Measurements from ENCODE around the gene CCND3. TPM values are rescaled to one million over a fixed set of nuclear protein-coding genes. Genes with fewer than 3 reads are reported as not detected.

The CCND3 gene
- total and polyA plus RNA-seq, 2 experiments from 2014 or later: 19.7 to 30.9 TPM

DNA sequence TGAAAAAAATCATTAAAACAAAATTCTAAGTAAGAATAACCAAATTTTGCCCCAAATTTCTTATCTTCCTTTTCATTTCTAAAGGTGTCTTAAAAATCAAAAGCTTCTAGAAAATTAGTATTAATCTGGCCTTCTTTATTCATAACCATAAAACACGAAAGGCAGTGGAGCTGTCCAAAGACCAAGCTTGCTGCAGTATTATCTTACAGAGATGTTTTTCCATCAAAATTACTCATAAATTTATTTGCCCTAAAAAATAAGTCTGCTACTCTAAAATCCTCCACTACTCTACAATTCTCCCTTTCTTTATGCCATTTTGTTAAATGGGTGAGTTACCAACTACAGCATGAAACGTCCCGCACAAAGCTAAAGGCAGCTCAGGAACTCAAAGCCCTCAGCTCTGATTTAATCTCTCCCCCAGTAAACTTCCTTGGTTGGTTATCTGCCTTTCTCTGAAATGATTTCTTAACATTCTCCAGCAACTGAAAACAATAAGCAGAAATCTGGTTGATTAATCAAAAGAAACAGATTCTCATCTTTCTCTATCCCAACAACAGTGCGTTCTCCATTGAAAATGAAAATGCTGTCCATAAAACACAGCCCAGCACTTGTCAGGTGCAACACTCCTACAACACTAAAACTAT is 48.6 kb downstream of the CCND3 start (continued):
- TF ChIP-seq, protein P1, sequence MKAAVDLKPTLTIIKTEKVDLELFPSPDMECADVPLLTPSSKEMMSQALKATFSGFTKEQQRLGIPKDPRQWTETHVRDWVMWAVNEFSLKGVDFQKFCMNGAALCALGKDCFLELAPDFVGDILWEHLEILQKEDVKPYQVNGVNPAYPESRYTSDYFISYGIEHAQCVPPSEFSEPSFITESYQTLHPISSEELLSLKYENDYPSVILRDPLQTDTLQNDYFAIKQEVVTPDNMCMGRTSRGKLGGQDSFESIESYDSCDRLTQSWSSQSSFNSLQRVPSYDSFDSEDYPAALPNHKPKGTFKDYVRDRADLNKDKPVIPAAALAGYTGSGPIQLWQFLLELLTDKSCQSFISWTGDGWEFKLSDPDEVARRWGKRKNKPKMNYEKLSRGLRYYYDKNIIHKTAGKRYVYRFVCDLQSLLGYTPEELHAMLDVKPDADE (IDR thresholded peaks at IDR 0.05): no peak

DNA sequence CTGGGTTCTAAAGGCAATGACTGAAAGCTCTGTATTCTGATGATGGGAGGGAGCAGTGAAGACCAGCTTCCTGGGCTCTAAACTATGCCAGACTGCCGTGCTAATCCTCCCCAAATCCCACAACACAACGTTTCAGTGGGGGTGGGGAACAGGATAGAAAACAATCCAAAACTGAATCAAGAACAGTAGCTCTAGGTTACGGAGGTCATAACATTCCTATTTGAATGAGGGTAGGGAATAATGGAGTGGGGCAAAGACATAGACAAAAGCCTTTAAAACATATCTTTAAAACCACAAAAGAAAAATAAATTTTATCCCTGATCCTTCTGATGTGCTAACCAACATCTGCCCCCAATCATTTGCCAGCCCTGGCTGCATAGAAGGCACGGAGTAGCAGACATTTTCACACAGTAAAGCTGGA is 54.3 kb downstream of the CCND3 start:
- Histone ChIP-seq H3K27me3 (ENCODE audit: insufficient read depth) (no peaks in the 10 kb centered on the region), H3K4me3 (no peak overlapping the region), H3K4me1 (ENCODE audit: insufficient read depth) (peaks cover 12% of the 10 kb centered on the region), H2AFZ (no peak overlapping the region), H4K20me1 (replicated peaks; ENCODE audit: insufficient read depth) (no peaks in the 10 kb centered on the region; the same call in 1 of the 2 replicates), H3K79me2 (replicated peaks; ENCODE audit: insufficient read depth) (peaks cover 53% of the 10 kb centered on the region), H3F3A (replicated peaks; ENCODE audit: low read depth) (no peaks in the 10 kb centered on the region), H3K27ac (ENCODE audit: low read depth) (peak overlapping the region; percentile 18; the same call in 1 of the 2 replicates), H3K4me2 (peak overlapping the region; percentile 22; the same call in 1 of the 2 replicates), H3K9me2 (ENCODE audit: insufficient read depth) (no peaks in the 10 kb centered on the region), H3K36me3 (ENCODE audit: insufficient read depth) (no peaks in the 10 kb centered on the region)
- no peaks in the 10 kb centered on the region for H3K9me3 Mint-ChIP-seq
- no peak for TF ChIP-seq ZNF331 (CRISPR knock-in tag; IDR thresholded peaks at IDR 0.05; ENCODE audit: low read depth)
- TF ChIP-seq EZH2phosphoT487 (IDR thresholded peaks at IDR 0.05; ENCODE audit: unreplicated experiment): no peak
- TF ChIP-seq, protein P2, sequence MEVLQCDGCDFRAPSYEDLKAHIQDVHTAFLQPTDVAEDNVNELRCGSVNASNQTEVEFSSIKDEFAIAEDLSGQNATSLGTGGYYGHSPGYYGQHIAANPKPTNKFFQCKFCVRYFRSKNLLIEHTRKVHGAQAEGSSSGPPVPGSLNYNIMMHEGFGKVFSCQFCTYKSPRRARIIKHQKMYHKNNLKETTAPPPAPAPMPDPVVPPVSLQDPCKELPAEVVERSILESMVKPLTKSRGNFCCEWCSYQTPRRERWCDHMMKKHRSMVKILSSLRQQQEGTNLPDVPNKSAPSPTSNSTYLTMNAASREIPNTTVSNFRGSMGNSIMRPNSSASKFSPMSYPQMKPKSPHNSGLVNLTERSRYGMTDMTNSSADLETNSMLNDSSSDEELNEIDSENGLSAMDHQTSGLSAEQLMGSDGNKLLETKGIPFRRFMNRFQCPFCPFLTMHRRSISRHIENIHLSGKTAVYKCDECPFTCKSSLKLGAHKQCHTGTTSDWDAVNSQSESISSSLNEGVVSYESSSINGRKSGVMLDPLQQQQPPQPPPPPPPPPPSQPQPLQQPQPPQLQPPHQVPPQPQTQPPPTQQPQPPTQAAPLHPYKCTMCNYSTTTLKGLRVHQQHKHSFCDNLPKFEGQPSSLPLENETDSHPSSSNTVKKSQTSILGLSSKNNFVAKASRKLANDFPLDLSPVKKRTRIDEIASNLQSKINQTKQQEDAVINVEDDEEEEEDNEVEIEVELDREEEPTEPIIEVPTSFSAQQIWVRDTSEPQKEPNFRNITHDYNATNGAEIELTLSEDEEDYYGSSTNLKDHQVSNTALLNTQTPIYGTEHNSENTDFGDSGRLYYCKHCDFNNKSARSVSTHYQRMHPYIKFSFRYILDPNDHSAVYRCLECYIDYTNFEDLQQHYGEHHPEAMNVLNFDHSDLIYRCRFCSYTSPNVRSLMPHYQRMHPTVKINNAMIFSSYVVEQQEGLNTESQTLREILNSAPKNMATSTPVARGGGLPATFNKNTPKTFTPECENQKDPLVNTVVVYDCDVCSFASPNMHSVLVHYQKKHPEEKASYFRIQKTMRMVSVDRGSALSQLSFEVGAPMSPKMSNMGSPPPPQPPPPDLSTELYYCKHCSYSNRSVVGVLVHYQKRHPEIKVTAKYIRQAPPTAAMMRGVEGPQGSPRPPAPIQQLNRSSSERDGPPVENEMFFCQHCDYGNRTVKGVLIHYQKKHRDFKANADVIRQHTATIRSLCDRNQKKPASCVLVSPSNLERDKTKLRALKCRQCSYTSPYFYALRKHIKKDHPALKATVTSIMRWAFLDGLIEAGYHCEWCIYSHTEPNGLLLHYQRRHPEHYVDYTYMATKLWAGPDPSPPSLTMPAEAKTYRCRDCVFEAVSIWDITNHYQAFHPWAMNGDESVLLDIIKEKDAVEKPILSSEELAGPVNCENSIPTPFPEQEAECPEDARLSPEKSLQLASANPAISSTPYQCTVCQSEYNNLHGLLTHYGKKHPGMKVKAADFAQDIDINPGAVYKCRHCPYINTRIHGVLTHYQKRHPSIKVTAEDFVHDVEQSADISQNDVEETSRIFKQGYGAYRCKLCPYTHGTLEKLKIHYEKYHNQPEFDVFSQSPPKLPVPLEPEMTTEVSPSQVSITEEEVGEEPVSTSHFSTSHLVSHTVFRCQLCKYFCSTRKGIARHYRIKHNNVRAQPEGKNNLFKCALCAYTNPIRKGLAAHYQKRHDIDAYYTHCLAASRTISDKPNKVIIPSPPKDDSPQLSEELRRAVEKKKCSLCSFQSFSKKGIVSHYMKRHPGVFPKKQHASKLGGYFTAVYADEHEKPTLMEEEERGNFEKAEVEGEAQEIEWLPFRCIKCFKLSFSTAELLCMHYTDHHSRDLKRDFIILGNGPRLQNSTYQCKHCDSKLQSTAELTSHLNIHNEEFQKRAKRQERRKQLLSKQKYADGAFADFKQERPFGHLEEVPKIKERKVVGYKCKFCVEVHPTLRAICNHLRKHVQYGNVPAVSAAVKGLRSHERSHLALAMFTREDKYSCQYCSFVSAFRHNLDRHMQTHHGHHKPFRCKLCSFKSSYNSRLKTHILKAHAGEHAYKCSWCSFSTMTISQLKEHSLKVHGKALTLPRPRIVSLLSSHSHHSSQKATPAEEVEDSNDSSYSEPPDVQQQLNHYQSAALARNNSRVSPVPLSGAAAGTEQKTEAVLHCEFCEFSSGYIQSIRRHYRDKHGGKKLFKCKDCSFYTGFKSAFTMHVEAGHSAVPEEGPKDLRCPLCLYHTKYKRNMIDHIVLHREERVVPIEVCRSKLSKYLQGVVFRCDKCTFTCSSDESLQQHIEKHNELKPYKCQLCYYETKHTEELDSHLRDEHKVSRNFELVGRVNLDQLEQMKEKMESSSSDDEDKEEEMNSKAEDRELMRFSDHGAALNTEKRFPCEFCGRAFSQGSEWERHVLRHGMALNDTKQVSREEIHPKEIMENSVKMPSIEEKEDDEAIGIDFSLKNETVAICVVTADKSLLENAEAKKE (CRISPR knock-in tag; IDR thresholded peaks at IDR 0.05): no peak
- TF ChIP-seq STAT1 (IDR thresholded peaks at IDR 0.05; ENCODE audit: unreplicated experiment): no peak
- no peak for TF ChIP-seq ZNF114 (CRISPR knock-in tag; IDR thresholded peaks at IDR 0.05)
- H3K4me3 Mint-ChIP-seq: no peak overlapping the region
- no peaks in the 10 kb centered on the region for H3K27me3 Mint-ChIP-seq (ENCODE audit: insufficient read depth, low read depth, poor library complexity)
- H3K36me3 Mint-ChIP-seq (ENCODE audit: low read depth): peaks cover 4% of the 10 kb centered on the region; the same call in 1 of the 3 replicates
- 0 out of 2 replicates have a peak overlapping the region, but pooled peaks have one; percentile 7 for H3K27ac Mint-ChIP-seq
- peak; percentile 78 for ATAC-seq
- peak; percentile 49 for DNase-seq (ENCODE audit: low spot score)
- peaks cover 13% of the 10 kb centered on the region; the same call in 2 of the 3 replicates for H3K4me1 Mint-ChIP-seq
